Upper lobe of right lung (tissue), 1 donor: ENCODE results near the gene GPRASP3. TPM values are rescaled to one million over a fixed set of nuclear protein-coding genes. Genes with fewer than 3 reads are reported as not detected.
A peak's percentile ranks its signal among the peaks of the same experiment; 100 is the strongest.

Experiments
- ATAC-seq: fragments of 200-7000 bp; cut with Tn5 transposase; one replicate; pipeline ENCODE4 v1.9.1; 2020; ENCODE audit warnings: mild to moderate bottlenecking, moderate library complexity
- DNase-seq: peaks from one replicate; pipeline ENCODE4 v3.0.0-alpha.2; 2020
- H3K27ac ChIP-seq: fragments of 200-600 bp; one replicate; pipeline ENCODE4 v1.8.0; 2022
- H3K27me3 ChIP-seq: fragments of 200-600 bp; one replicate; pipeline ENCODE4 v1.8.0; 2022; ENCODE audit warnings: mild to moderate bottlenecking
- H3K36me3 ChIP-seq: fragments of 200-600 bp; one replicate; pipeline ENCODE4 v1.8.0; 2022
- H3K4me1 ChIP-seq: fragments of 200-600 bp; one replicate; pipeline ENCODE4 v1.8.0; 2022
- H3K4me3 ChIP-seq: fragments of 200-600 bp; one replicate; pipeline ENCODE4 v1.8.0; 2022; ENCODE audit warnings: mild to moderate bottlenecking
- H3K9me3 ChIP-seq: fragments of 200-600 bp; one replicate; pipeline ENCODE4 v1.8.0; 2022
- CTCF ChIP-seq: fragments of 200-600 bp; IDR thresholded peaks from one replicate; pipeline ENCODE4 v1.8.0; 2022; ENCODE audit warnings: antibody characterized with exemption
- intact Hi-C: fragments of 100-400 bp; cut with DNase I; formaldehyde crosslinking; loops from one replicate; pipeline ENCODE4 v1.11.0; 2022
- total RNA-seq: library from RNA; stranded (reverse); fragmentation: NEBNext Ultra II Directional; extraction: Animal tissue kit (Norgen Biotek cat#: 25700); gene quantifications from one replicate; pipeline ENCODE4 v1.2.1, GENCODE V29; 2021
- donor health status: DM: no; HTN: yes; CAD: no; lungs with severe emphysema.

Gene GPRASP3
- total RNA-seq, 1 donor from 2014 or later: 4.3 TPM

- Histone ChIP-seq H3K4me3 (no peak overlapping the region), H3K4me1 (no peaks in the 10 kb centered on the region), H3K27me3 (no peaks in the 10 kb centered on the region), H3K9me3 (no peaks in the 10 kb centered on the region), H3K27ac (no peak overlapping the region), H3K36me3 (no peaks in the 10 kb centered on the region)
- intact Hi-C loops: no loop called here
- no peak for TF ChIP-seq CTCF
- ATAC-seq (no peak), DNase-seq (no peak)
Observed at GRCh38 chrX:102739657-102740056, 19.1 kb downstream of the GPRASP3 start.

DNA sequence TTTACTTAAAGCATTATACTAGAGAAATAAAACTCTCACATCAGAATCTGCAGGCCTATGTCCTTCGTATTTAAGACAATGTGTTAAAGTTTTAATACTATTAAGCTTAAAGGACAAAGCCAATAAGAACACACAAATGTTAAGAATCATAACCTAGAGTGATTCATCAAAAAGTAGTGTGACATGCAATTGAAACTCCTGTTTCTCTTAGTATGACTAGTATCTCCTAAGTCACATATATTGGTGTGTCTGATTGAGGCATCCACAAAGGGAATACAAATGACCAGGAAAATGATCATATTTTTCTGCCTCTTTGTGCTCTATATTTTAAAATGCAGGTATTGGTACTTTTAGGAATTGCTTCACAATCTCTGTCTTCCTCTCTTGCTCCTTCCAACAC lies 23.8 kb downstream of the GPRASP3 start:
- no peak overlapping the region for H3K4me3 ChIP-seq
- DNase-seq: no peak
- intact Hi-C loops: no loop called here
- no peaks in the 10 kb centered on the region for H3K36me3 ChIP-seq
- no peak for ATAC-seq
- no peak for TF ChIP-seq CTCF
- no peaks in the 10 kb centered on the region for H3K27me3 ChIP-seq
- no peaks in the 10 kb centered on the region for H3K4me1 ChIP-seq
- H3K9me3 ChIP-seq: no peaks in the 10 kb centered on the region
- no peak overlapping the region for H3K27ac ChIP-seq

DNA sequence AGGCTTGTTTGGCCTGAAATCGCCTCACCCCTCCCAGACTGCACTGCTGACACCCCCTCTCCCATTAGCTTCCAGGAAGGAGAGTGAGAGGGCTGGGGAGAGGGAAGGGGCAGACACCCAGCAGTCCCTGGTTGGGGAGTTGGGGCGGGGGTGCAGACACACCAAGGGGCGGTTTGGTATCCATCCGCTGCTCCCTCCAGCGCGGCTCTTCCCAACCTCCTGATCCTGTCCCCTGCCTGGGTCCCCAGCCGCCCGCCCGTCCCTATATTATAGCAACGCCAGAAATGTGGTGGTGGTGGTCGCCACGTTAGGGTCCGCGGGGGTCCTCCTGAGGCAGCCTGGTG lies 24.9 kb downstream of the GPRASP3 start:
- H3K27me3 ChIP-seq: no peaks in the 10 kb centered on the region
- H3K36me3 ChIP-seq: no peaks in the 10 kb centered on the region
- H3K27ac ChIP-seq: no peak overlapping the region
- H3K9me3 ChIP-seq: no peaks in the 10 kb centered on the region
- no peak for TF ChIP-seq CTCF
- H3K4me1 ChIP-seq: no peaks in the 10 kb centered on the region
- peak overlapping the region; percentile 52 for H3K4me3 ChIP-seq
- intact Hi-C loops: no loop called here
- no peak for DNase-seq
- ATAC-seq: no peak

DNA sequence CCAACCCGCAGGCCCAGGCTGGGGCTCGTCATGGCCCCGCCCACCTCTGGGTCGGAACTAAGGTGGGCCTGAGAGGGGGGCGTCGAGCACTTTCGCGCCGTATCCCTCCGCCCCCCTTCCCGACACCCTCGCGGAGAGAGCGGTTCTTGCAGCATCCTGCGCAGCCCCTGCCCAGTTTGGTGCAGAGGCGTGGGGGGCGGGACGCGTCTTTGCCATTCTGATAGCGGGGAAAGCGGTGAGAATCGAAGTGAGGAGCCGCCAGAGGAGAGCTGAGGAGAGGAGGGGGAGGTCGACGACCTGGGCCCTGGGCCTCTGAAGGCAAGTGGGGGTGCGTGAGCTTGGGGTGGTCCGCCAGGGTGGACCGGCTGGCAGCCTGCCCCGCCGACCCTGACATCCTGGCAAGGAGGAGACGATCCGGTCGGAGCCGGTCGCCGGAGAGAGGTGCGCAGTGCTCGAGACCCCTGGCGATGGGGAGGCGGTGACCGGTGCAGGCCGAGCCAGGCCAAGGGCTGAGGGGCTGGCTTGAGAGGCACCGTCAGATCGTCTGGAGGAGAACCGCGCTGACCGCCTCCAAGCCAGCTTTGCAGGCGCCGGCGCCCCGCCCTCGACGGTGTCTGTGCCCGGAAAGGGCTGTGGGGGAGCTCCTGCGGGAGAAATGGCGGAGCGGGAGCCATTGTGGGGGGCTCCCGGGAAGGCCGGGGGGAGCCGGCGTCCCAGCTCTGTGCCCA lies 25.5 kb downstream of the GPRASP3 start:
- ATAC-seq (peak; percentile 71), DNase-seq (peak; percentile 66)
- H3K9me3 ChIP-seq: no peaks in the 10 kb centered on the region
- TF ChIP-seq CTCF: no peak
- no peaks in the 10 kb centered on the region for H3K36me3 ChIP-seq
- no peaks in the 10 kb centered on the region for H3K4me1 ChIP-seq
- no peak overlapping the region for H3K27ac ChIP-seq
- no peaks in the 10 kb centered on the region for H3K27me3 ChIP-seq
- peak overlapping the region; percentile 52 for H3K4me3 ChIP-seq
- intact Hi-C loops: no loop called here

DNA sequence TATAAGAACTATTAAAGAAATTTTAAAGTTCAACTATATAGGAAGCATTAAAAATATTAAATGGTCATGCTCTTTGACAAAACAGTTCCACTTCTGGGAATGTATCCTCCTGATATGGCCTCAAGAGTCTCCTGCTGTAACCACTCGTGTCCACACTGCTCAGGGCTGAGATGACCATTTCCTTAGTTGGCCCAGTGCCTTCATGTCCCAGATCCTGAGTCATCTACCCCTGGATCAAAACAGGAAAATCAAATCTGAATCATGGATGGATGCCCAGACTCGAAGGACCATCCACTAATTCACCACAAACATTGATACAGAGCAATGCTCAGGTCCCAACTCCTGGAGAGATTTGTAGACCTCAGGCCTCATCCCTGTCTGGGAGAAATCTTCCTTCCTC lies 44.7 kb downstream of the GPRASP3 start:
- Histone ChIP-seq H3K27ac (no peak overlapping the region), H3K9me3 (no peaks in the 10 kb centered on the region), H3K4me1 (peaks cover 6% of the 10 kb centered on the region), H3K27me3 (no peaks in the 10 kb centered on the region), H3K36me3 (no peaks in the 10 kb centered on the region), H3K4me3 (no peak overlapping the region)
- no peak for TF ChIP-seq CTCF
- ATAC-seq (peak; percentile 24), DNase-seq (no peak)
- intact Hi-C loops: no loop called here

DNA sequence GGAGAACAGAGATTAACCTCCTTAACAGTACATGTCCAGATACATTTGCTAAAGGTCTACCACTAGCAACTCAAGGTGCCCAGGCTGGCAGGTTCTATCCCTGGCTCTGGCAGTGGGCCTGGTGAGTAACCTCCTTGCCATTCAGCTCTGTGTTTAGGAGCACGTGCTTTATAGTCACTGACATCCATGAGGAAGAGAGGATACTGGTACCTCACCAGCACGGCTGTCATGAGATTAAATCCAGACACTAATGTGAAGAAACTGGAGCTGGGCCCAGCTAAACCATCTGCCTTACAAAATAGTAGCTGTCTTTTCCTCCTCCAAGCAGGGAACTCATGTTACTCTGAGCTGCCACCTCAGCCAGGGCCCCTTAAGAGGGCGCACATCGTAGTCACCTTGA lies 45.3 kb downstream of the GPRASP3 start:
- no peak for TF ChIP-seq CTCF
- H3K27me3 ChIP-seq: no peaks in the 10 kb centered on the region
- peaks cover 6% of the 10 kb centered on the region for H3K4me1 ChIP-seq
- no peaks in the 10 kb centered on the region for H3K36me3 ChIP-seq
- no peak for ATAC-seq
- DNase-seq: no peak
- intact Hi-C loops: no loop called here
- no peak overlapping the region for H3K4me3 ChIP-seq
- H3K27ac ChIP-seq: no peak overlapping the region
- H3K9me3 ChIP-seq: no peaks in the 10 kb centered on the region
